ENCODE measurements around the gene FASN. TPM values are rescaled to one million over a fixed set of nuclear protein-coding genes. Genes with fewer than 3 reads are reported as not detected.

FASN gene
- total and polyA plus RNA-seq, 2 of the 13 experiments (the other 11 are each of a cell fraction or from before 2014, with no cell fraction given): 51.7 to 101 TPM

GRCh38 chr17:82085931-82086764, 11.9 kb downstream of the FASN start:
- peaks cover 15% of the 10 kb centered on the region for H3K79me2 ChIP-seq (ENCODE audit: insufficient read depth, low read length)
- H3K4me3 ChIP-seq (replicated peaks in 1 of 3; ENCODE audit: insufficient read depth in 1 of 3, low read depth in 2 of 3, low read length in 3 of 3): no peak overlapping the region
- TF ChIP-seq POLR2A (IDR thresholded peaks at IDR 0.05; ENCODE audit: insufficient read depth in 1 of 2, low read depth in 2 of 2, low read length in 2 of 2) (peak in 1 of 2 experiments; percentile 45; a peak in 3 of 4 replicates), FOXM1 (CRISPR knock-in tag; IDR thresholded peaks at IDR 0.05) (0 out of 2 replicates have a peak, but pooled peaks have one; percentile 15), SIX1 (CRISPR knock-in tag; IDR thresholded peaks at IDR 0.05; ENCODE audit: borderline replicate concordance) (no peak), ZNF468 (CRISPR knock-in tag; IDR thresholded peaks at IDR 0.05) (no peak), CENPBD1 (CRISPR knock-in tag; IDR thresholded peaks at IDR 0.05; ENCODE audit: borderline replicate concordance, low read depth) (no peak), ZNF646 (CRISPR knock-in tag; IDR thresholded peaks at IDR 0.05) (no peak), ZNF572 (CRISPR knock-in tag; IDR thresholded peaks at IDR 0.05) (no peak), CREB3 (CRISPR knock-in tag; IDR thresholded peaks at IDR 0.05) (no peak), SMAD9 (CRISPR knock-in tag; IDR thresholded peaks at IDR 0.05) (no peak), KDM5B (CRISPR knock-in tag; IDR thresholded peaks at IDR 0.05; ENCODE audit: borderline replicate concordance) (peak; percentile 47; the same call in 1 of the 2 replicates), MYC (CRISPR knock-in tag; IDR thresholded peaks at IDR 0.05; ENCODE audit: borderline replicate concordance) (0 out of 2 replicates have a peak, but pooled peaks have one; percentile 14), RBFOX2 (IDR thresholded peaks at IDR 0.05; ENCODE audit: low read depth, low read length) (peak; percentile 87), ZNF776 (CRISPR knock-in tag; IDR thresholded peaks at IDR 0.05) (no peak), ZFP91 (CRISPR knock-in tag; IDR thresholded peaks at IDR 0.05; ENCODE audit: borderline replicate concordance) (0 out of 2 replicates have a peak, but pooled peaks have one; percentile 10)

More at GRCh38 chr17:82085931-82086764, 11.9 kb downstream of the FASN start:
- H3K9me3 ChIP-seq (ENCODE audit: low read length): no peaks in the 10 kb centered on the region
- no peak overlapping the region for H3K4me2 ChIP-seq (ENCODE audit: low read depth, low read length)
- no peaks in the 10 kb centered on the region for H3K27me3 ChIP-seq (ENCODE audit: control insufficient read depth in 1 of 2, insufficient read depth in 2 of 2, low read length in 2 of 2)
- H3K36me3 ChIP-seq (replicated peaks in 1 of 2; ENCODE audit: control insufficient read depth in 1 of 2, insufficient read depth in 2 of 2, low read length in 2 of 2): peaks cover 87 to 99% of the 10 kb centered on the region in 2 experiments
- in situ Hi-C loops (cut with HindIII; ENCODE audit: extremely low pct_ligation_motif_present, low pct_unique_long_range_greater_than_20kb) (no loop called here), intact Hi-C loops (cut with micrococcal nuclease; ENCODE audit: unreplicated experiment) (no loop called here)
- WGBS (ENCODE audit: low lambda C conversion rate): 93% methylated on average over 14 of the region's 25 CpGs
- H3K27ac ChIP-seq (ENCODE audit: extremely low read length, insufficient read depth, low read length): no peak overlapping the region
- ATAC-seq (no peak), FAIRE-seq (no peak), DNase-seq (ENCODE audit: low spot score) (no peak)
- H3K9ac ChIP-seq (ENCODE audit: insufficient read depth, low read depth, low read length): no peak overlapping the region
- no TSS peak for BruUV-seq (replicated peaks)
- ChIA-PET CTCF (ENCODE audit: low intra/inter-chr PET ratio, low total read pairs) (no interaction called here), POLR2A (interaction anchor here (0.6 to 2.5 kb wide), 5 partner anchors 9 to 20 kb away, joined by 3 to 7 read pairs (median 5); no protein-coding TSS in a partner anchor)
- no peaks in the 10 kb centered on the region; the same call in 1 of the 2 replicates for H3K4me1 ChIP-seq (ENCODE audit: insufficient read depth, low read length)
- H2AFZ ChIP-seq (ENCODE audit: low read length): no peak overlapping the region
- peaks cover 77% of the 10 kb centered on the region for H4K20me1 ChIP-seq (ENCODE audit: insufficient read depth, low read length)

All from HepG2 (cell line).